Measurements from ENCODE around the gene MAU2. TPM values are rescaled to one million over a fixed set of nuclear protein-coding genes. Genes with fewer than 3 reads are reported as not detected.

MAU2 gene
- total RNA-seq, 1 experiment from 2014 or later, result 41.3 TPM

DNA sequence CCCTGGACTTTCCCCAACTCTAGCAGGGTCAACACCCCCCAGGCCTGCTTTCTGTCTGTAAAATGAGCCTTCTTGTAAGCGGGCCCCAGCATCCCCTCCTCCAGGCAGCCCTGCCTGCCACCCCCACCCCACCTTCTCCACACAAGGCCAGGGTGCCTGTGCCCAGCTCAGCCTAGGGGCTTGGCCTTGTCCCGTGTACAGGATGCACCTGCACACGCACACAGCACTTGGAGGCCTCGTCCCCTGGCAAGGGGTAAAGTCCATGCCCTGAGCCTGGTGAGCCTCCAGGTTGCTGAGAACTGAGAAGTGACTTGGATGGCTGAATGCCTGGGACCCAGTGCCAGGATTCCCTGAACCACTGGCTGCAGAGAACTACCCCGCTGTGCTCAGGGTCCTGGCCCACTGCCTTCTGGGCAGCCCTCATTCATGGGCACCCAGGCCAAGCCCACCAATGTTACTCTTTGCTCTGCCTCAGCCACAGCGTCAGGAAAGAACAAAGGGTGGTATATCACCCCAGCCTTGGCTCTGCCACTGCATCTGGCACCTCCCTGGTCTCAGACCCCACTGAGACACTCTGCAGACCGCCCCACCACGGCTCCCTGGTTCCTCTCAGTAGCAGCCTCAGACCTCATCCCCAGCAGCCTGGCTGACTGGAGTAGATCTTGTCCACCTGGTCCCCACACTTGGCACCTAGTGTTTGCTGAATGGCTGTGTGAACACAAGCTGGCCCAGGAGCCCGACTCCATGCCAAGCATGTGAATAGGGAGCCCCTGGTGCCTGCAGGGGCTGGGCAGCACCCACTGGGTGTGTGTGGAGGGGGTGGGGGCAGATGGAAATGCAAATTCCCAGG, 45.7 kb upstream of the MAU2 start:
- BruUV-seq (replicated peaks), result no TSS peak
- H3K9me3 Mint-ChIP-seq (ENCODE audit: low read depth, unreplicated experiment), result no peaks in the 10 kb centered on the region
- H3K4me3 Mint-ChIP-seq (ENCODE audit: low read depth, unreplicated experiment), result no peak overlapping the region
- H3K27me3 Mint-ChIP-seq (ENCODE audit: unreplicated experiment), result peaks cover 38% of the 10 kb centered on the region
- H3K27ac Mint-ChIP-seq (ENCODE audit: unreplicated experiment), result no peak overlapping the region
- no peak for DNase-seq
- intact Hi-C loops (cut with micrococcal nuclease; ENCODE audit: unreplicated experiment), result no loop called here
- TF ChIP-seq, protein P1, sequence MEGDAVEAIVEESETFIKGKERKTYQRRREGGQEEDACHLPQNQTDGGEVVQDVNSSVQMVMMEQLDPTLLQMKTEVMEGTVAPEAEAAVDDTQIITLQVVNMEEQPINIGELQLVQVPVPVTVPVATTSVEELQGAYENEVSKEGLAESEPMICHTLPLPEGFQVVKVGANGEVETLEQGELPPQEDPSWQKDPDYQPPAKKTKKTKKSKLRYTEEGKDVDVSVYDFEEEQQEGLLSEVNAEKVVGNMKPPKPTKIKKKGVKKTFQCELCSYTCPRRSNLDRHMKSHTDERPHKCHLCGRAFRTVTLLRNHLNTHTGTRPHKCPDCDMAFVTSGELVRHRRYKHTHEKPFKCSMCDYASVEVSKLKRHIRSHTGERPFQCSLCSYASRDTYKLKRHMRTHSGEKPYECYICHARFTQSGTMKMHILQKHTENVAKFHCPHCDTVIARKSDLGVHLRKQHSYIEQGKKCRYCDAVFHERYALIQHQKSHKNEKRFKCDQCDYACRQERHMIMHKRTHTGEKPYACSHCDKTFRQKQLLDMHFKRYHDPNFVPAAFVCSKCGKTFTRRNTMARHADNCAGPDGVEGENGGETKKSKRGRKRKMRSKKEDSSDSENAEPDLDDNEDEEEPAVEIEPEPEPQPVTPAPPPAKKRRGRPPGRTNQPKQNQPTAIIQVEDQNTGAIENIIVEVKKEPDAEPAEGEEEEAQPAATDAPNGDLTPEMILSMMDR (IDR thresholded peaks at IDR 0.05; ENCODE audit: unreplicated experiment), result no peak
- H3K4me1 Mint-ChIP-seq (ENCODE audit: low read depth, unreplicated experiment), result no peaks in the 10 kb centered on the region
- peaks cover 5% of the 10 kb centered on the region for H3K36me3 Mint-ChIP-seq (ENCODE audit: insufficient read depth, unreplicated experiment)
- CTCF ChIA-PET, result no interaction called here

DNA sequence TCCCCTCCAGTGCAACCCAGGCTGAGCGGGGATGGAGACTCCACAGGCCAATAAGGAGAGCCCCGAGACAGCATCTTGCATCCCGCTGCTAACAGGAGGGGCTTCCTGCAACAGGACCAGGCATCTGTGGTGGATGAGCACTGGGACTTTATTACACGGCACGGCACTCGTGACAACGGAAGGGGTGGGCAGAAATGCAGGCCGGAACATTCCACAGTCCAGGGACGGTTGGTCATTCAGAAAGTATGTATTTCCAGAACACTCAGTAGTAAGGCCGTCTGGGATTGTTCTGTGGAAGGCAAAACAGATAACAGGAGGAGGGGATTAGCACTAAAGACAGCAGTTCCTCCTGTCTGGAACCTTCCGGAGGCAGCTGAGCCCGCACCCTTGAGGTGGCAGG, 44.2 kb upstream of the MAU2 start:
- Mint-ChIP-seq H3K4me3 (ENCODE audit: low read depth, unreplicated experiment) (no peak overlapping the region), H3K27ac (ENCODE audit: unreplicated experiment) (no peak overlapping the region), H3K9me3 (ENCODE audit: low read depth, unreplicated experiment) (no peaks in the 10 kb centered on the region), H3K4me1 (ENCODE audit: low read depth, unreplicated experiment) (no peaks in the 10 kb centered on the region), H3K36me3 (ENCODE audit: insufficient read depth, unreplicated experiment) (peaks cover 5% of the 10 kb centered on the region), H3K27me3 (ENCODE audit: unreplicated experiment) (peaks cover 27% of the 10 kb centered on the region)
- TF ChIP-seq, protein P1 (IDR thresholded peaks at IDR 0.05; ENCODE audit: unreplicated experiment), result no peak
- intact Hi-C loops (cut with micrococcal nuclease; ENCODE audit: unreplicated experiment), result no loop called here
- no TSS peak for BruUV-seq (replicated peaks)
- CTCF ChIA-PET, result no interaction called here
- DNase-seq, result no peak

DNA sequence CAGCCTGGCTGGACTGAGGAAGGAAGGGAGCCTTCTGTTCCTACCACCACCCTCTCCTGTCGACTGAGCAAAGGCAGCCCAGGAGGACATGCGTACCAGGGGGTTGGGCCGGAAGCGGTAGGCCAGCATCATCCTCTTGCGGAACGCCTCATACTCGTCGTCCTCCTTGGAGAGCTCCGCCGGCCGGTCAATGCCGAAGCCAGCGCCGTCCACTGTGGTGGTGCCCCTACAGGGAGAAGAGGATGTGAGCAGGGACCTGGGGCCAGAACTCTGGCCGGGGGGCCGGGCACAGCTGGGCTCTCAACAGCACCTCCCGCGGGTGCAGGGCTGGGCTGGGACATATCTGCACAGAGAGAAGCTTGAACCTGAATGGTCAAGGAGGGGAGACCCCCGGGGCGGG, 43.8 kb upstream of the MAU2 start:
- CTCF ChIA-PET, result no interaction called here
- DNase-seq, result no peak
- H3K27ac Mint-ChIP-seq (ENCODE audit: unreplicated experiment), result no peak overlapping the region
- H3K36me3 Mint-ChIP-seq (ENCODE audit: insufficient read depth, unreplicated experiment), result peaks cover 5% of the 10 kb centered on the region
- no peaks in the 10 kb centered on the region for H3K4me1 Mint-ChIP-seq (ENCODE audit: low read depth, unreplicated experiment)
- intact Hi-C loops (cut with micrococcal nuclease; ENCODE audit: unreplicated experiment), result no loop called here
- TF ChIP-seq, protein P1 (IDR thresholded peaks at IDR 0.05; ENCODE audit: unreplicated experiment), result no peak
- peaks cover 23% of the 10 kb centered on the region for H3K27me3 Mint-ChIP-seq (ENCODE audit: unreplicated experiment)
- BruUV-seq (replicated peaks), result no TSS peak
- no peak overlapping the region for H3K4me3 Mint-ChIP-seq (ENCODE audit: low read depth, unreplicated experiment)
- no peaks in the 10 kb centered on the region for H3K9me3 Mint-ChIP-seq (ENCODE audit: low read depth, unreplicated experiment)

DNA sequence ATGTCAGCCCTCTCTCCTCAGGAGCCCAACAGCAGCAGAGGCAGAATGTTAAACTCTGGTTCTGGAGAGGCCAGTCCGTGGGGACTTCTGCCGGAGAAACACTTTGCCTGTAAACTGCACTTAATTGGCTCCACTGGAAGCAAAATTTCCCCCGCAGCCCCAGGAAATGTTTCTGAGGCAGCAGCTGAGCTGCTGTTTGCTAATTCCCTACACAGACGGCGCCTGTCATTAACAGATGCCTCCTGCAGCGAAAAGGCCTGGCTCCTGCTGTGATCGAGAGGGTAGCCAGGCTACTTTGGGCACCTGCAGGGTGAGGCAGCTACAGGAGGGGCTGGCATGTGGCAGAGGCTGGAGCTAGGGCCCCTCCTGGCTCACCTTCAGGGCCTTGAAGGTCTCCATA, 42.3 kb upstream of the MAU2 start:
- Mint-ChIP-seq H3K27ac (ENCODE audit: unreplicated experiment) (no peak overlapping the region), H3K36me3 (ENCODE audit: insufficient read depth, unreplicated experiment) (peaks cover 5% of the 10 kb centered on the region), H3K27me3 (ENCODE audit: unreplicated experiment) (peaks cover 8% of the 10 kb centered on the region), H3K4me1 (ENCODE audit: low read depth, unreplicated experiment) (no peaks in the 10 kb centered on the region), H3K9me3 (ENCODE audit: low read depth, unreplicated experiment) (no peaks in the 10 kb centered on the region), H3K4me3 (ENCODE audit: low read depth, unreplicated experiment) (no peak overlapping the region)
- intact Hi-C loops (cut with micrococcal nuclease; ENCODE audit: unreplicated experiment), result no loop called here
- no TSS peak for BruUV-seq (replicated peaks)
- CTCF ChIA-PET, result no interaction called here
- DNase-seq, result no peak
- TF ChIP-seq, protein P1 (IDR thresholded peaks at IDR 0.05; ENCODE audit: unreplicated experiment), result no peak
